ENCODE data around the gene NFIB.

NFIB gene

DNA sequence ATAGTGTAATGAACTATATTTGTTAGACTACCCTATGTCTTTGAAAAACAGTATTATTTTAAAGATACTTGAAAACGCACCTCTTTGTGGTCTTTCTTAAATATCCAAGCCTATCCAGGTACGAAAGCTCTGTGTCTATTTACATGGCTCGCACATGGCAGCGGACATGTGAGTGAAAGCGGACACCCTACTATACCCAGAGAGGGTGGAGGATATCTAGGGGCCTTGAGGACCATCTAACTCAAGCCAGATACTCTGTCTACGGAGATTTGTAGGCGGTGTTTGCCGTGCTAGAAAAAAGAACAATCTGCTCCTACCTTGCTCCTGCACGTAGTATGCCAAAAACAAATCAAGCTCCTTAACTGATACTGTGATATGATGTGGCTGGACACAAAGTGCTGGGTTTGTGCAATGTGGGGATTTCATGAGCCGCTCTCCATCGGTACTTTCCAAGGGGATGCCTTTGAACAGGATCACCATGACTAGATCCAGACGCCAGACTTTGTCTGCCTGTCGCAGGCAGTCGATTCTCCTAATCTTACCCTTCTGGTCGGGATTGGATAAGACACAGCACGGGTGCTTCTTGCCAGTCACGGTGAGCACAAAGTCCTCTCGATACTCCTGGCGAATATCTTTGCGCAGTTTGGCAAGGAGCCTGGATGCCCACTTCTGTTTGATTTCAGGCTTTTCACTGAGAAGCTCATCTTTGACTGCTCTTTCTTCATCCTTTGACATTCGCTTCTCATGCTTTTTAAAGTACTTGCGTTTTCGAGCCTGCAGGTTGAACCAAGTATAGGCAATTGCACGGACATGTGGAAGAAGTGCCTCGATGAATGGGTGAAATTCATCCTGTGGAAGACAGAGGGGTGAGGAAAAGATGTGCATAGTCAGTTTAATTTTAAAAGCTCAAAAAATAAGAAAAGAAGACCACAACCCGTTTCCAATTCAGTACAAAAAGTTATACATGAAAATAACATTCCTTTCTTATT is 7.0 kb downstream of the NFIB start:
- DNase-seq (ENCODE audit: low spot score), result no peak

DNA sequence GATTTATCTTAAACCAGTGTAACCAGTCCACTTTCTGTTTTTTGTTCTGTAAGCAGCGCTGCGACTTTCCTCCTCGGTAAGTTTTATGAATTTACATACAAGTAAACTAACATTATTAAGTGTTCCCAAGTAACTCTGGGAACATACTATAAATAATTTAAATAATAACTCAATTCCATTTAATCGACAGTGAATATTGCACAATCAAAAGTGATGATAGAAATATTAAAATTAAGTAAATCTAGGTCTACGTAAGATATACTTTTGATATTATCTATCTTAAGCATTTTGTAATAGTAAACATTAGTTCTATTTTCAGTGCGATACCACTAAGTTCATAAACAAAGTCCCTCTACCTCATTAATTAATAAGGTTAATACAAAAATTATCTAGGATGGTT is 7.8 kb downstream of the NFIB start:
- DNase-seq (ENCODE audit: low spot score), result no peak

DNA sequence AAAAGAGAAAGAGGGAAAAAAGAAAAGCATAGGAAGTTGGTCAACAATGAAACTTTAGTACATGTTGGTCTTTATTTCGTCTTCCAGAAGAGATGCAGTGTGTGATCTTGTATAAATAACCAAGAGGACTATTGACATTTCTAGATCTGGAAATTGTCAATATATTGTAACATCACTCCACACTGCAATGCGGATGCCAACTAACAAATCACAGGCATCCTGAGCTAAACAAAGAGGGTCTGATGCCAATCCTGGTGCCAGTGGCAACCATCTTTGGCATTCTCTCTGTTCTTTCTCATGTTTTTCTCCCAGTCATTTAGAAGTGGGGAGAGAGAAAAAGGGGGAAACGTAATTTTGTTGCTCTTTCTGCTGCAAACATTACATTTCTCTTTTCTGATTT is 9.7 kb downstream of the NFIB start:
- no peak for DNase-seq (ENCODE audit: low spot score)

DNA sequence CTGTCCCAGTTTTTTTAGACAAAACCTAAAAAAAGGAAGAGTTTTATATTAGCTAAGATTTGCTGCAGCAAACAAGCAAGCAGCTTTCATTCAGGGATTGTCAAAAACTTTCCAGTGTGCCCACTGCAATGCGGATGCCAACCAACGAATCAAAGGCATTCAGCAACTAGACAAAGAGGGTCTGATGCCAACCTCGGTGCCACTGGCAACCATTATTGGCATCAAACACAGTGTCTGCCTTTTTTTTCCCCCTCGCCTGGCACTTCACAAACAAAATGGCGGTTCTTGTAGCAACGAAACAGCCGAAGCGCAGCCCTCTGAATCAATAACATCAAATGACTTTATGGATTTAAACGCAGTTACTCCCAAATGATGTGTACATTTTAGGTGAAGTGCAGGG is 10.4 kb downstream of the NFIB start:
- DNase-seq (ENCODE audit: low spot score), result no peak

DNA sequence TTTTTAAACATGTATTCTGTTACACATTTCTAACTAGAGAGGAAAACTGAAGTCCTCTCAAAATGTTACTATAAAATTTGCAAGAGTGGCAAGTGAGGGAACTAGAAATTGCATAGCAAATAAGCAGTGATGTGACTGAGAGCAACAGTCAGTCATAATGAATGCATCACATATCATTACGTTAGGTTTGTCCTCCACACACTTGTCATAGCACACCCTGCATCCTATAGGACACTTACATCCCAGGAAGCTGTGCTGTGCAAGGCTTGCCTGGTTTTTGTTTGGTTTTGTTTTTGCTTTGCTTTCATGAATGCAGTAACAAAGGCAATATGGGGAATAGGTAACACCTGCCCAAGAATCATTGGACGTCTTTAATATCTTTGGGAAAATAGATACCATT is 10.8 kb downstream of the NFIB start:
- DNase-seq (ENCODE audit: low spot score), result no peak

DNA sequence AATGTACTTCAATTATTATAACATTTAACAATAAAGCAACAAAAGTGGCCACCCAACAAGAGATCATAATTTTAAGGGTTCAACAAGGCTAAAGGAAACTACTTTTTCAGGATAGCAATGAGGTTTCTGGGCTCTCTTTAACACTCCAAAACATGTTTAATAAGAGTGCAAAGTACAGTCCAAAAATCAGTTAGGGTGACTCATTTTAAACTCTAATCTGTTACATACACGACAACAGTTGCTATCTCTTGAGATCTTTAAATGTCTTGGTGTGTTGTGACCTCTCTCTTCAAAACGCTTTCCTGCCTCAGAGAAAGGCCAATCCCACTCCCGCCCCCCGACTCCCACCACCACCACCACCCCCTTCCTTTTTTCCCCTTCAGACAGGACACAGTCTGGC is 11.5 kb downstream of the NFIB start:
- no peak for DNase-seq (ENCODE audit: low spot score)

DNA sequence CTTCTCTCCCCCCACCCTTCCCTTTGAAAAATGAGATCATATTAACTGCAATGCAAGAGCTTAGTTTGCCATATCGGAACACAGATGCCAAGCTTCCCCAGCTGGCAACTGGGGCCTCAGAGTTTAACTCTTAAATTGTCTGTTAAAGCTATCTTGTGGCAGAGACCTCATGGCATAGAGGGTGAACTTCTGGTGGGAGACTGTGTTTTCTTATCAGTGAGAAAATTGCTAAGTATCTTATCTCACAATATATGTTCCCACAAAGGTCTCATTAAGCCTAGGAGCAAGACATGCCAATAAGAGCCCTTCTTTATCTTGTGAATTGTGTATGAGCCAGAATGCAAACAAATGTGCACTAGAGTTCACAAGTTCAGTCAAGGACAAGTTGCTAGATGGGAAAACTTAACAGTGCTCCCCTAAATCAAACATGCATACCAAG is 12.3 kb downstream of the NFIB start:
- DNase-seq (ENCODE audit: low spot score), result no peak

DNA sequence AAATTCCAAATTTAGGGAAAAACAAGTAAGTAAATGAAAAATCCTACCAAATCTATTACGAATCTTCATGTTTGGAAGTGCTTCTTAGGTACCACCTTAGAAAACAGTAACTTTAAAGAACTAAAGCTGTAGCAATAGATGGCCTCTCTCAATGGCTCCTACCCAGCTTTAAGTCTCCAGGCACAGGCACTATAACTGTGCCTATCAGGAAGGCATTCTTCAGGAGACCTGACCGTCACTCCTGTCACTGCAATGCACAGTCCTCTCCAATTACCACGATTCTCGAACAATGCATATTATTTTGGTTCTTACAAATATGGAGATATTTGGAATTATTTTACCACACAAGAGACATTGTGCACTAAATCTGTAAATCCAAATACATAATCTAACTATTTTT is 12.9 kb downstream of the NFIB start:
- no peak for DNase-seq (ENCODE audit: low spot score)

DNA sequence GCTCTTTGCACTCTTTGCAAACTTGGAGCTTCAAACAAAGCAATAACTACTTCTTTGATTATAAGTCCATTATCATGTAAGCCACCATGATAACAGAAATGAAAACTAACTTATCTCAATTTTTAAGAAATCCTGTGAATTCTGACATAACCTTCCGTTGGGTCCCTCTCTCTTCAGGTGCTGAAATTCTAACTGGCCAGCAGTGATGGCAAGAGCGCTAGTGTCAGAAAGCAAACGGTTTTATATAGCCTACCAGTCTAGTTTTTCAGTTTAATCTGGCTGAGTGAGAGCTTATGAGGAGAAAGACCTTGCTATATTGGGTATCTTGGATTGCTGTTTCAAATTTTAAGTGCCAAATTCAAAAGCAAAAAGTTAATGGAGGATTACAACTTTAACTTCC is 13.4 kb downstream of the NFIB start:
- no peak for DNase-seq (ENCODE audit: low spot score)

DNA sequence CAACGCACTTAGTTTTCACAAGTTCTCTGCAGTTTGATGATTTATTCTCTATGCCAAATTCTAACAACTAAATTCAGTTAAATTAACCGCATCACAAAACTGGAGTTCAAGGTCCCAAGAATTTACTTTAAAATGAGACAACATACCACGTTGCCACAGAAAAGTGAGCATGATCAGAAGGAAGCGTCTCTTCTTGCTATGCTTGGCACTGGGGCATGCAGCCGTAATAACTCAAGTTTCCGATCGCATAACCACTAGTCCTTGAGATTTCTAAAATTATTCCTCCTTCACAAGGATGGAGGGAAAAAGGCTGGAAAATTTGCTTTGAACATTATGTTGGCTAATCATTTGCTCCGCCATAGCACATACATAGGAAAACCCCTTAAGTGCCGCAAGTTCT is 13.9 kb downstream of the NFIB start:
- no peak for DNase-seq (ENCODE audit: low spot score)

DNA sequence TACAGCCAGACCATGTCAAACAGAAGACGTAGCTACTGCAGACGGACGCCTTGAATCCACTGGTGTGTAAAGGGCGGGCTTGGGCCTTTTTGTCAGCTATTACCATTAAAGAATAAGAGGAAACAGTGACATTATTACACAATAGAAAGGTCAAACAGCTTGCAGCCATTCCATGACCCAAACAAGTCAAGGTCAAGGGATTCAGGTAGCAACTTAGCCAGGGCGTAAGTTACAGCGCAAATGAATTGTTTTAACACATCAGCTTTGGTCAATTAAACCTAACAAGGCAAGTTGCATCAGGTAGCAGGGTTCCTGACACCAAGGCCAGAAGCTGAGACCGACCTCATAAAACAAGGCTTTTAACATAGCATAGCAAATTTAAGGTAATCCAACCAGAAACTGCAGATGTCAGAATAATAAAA is 15.3 kb downstream of the NFIB start:
- no peak for DNase-seq (ENCODE audit: low spot score)

DNA sequence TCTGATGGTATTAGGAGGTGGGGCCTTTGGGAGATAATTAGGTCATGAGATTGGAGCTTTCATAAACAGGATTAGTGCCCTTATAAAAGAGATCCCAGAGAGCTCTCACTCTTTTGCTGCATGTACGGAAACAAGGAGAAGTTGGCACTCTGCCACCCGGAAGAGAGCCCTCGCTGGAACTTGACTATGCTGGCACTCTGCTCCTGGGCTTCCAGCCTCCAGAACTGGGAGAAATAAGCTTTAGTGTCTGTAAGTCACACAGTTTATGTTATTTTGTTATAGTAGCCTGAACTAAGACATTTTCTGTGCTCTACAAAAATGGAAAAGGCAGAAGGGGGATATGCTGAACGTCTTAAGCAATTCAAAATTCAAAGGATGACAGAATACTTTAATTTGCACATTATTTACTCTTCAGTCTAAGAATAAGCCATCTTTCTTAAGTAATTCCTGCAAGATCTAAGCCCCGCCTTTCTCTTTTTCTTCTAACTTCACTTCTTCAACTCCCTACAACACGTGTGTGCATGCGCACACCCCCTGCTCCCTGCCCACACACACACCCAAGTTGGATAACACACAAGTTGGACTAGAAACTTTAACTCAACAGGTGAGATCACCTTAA is 17.3 kb downstream of the NFIB start:
- DNase-seq (ENCODE audit: low spot score), result no peak

DNA sequence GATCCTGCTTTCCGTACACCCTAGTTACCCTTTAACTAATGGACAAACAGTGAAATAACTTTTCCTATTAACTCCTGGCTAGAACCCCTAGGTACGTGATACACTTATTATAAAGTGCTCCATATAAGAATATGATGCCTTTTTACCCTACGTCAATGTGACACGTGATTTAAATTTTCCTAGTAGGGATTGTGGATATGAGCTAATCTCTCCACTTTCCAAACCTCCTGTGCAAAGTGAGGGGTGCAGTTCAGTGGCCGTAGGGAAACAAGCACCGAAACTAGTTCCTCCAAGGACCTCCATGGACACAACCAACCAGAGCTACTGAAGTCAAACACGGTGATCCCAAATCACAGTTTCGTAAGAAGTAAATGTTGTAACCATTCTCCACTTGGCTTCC is 19.3 kb downstream of the NFIB start:
- no peak for DNase-seq (ENCODE audit: low spot score)

DNA sequence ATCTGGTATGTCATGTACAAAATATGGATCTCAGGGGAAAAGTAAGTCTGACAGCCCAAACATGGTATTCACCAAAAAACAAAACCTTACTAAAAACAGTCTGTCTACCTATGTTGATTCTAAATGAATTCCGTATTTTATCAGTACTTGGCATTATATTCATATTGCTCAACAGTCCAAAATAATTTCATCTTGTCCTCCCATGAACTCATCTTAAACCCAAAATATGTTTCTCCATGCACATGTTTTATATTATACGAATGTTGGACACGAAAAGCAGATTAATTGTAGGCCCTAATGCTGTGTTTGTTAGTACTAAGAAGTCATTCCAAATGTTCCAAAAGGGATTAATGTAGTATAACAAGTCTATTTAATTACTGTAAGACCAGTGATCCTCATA is 20.1 kb downstream of the NFIB start:
- no peak for DNase-seq (ENCODE audit: low spot score)

DNA sequence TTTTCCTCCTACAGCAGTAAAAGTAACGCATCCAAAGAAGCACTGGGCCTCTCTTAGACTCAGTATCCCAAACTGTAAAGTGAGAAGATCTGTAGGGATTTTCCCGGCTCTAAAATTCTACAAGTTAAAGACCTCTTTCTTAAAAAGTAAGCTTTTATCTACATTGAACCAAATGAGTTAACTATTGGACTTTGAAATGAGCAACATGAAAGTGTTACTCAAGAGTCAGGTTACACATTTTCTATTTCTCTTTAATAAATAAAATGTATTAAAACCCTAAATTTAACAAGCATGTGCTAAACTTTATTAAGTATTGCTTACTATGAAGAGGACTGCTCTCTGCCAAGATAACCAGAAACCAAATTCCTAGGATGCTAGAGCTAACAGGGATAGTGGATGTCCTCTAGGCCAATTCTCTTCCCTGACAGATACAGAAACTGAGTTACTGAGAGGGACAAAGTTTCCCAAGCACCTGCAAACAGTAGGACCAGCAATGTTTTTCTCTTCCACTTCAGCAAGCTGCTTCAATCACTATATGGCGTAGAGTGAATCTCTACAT is 21.7 kb downstream of the NFIB start:
- DNase-seq (ENCODE audit: low spot score), result no peak

DNA sequence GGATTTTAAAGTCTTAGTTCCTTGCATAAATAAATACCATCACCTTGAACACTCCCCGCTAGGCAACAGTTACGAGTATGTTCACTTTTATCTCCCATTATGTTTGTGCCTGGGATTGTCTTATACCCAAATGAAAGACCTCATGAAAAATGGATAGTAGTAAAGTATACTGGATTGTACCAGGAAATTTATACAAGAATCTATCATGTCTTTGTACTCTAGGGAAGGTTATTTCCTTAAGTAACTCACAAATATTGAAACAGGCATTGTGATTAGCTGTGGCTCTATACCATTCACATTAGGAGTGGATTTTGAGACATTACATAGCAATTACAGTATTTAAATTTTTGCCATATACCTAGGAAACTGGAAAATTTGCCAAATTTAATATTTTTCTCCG is 24.0 kb downstream of the NFIB start:
- no peak for DNase-seq (ENCODE audit: low spot score)

DNA sequence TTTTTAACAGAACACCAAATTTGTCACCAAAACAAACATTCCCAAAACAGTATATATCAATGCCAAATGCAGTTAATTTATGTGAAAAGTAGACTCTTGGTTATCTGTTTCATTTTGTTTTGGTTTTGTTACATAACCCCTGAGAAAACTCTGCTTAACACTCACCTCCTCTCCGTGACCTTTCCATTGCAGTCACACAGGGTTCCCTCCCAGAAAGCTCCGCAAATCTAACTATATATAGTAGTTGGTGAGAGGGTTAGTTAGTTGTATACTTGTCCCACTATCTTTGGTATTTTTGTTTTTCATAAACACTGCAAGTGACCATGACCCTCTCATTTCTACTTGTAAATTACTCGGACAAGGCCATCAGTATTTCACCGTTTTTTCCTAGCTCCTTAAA is 25.5 kb downstream of the NFIB start:
- no peak for DNase-seq (ENCODE audit: low spot score)

DNA sequence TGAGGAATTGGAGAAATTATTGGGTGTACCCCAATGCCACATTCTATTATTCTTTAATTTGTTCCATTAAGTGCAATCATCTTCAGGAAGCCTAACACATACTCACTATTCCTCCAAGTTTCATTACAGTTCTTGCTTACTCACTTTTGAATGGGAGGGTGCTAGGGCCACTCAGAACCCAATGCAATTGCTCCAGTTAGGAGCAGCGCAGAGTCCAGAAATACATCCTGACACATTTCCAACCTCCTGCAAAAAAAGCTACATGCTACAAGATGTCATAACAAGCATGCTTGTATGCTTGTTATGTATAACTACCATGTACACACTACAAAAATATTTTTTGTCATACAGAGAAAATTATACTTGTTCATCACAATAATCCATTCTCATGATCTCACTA is 27.8 kb downstream of the NFIB start:
- no peak for DNase-seq (ENCODE audit: low spot score)

DNA sequence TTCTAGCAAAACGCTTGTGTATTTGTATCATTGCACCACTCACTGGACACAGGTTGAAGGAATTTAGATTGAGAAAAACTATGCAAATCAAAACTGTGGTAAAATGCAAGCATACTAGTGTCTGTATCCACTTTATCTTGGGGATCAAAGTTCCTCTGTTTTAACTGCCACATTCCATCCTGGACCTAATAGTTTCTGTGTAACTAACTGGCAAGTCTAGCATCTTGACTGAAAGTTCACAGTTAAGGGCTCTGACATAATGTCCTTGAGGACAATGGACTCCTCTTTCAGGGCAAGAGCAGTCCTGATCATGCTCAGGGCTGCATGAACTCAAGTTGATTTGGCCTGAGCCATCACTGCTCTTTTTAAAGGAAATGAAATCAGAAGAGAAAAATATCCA is 30.7 kb downstream of the NFIB start:
- no peak for DNase-seq (ENCODE audit: low spot score)

DNA sequence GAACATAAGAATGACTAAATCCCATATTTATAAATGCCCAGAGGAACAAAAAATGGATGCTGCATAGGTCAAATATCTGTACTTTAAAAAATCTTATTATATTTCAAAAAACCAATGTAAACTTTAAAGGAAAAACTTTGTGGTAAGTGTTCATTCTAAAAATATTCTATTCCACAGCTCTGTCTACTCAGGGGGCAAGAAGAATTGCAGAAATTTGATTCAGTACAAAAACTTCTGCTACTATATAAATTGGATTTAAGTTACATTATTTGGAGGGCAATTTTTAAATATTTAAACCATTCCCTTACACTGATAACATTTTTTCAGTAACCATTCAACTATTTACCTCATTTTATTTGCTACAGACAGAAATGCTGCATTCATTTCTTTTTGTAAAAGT is 32.1 kb downstream of the NFIB start:
- DNase-seq (ENCODE audit: low spot score), result no peak

DNA sequence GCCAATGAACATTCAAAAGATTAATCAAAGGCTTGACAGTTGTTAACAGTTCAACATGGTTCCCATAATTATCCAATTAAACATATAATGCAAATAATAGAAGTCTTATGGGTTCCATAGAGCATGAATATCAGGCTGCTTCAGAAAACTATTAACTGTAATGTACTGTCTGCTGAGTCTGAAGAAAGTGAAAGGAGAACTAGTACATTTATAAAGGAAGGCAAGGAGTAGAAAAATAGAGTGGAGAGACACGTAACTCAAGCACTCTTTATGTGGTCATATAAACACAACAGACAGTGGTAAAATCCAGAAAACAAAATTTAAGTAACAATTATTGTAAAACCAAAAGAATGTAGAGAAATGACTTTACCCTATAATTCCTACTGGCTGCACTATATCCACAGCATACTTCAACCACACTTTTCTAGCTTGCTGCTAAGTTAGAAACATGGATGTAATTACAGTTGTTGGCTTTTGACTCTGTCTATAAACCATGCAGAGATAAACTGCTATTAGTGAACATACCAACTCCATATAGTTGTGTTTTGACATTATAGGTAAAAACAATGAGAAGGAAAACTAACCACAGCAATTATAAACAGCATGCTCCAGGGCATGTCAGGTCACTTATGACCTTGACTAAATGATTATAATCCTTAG is 32.7 kb downstream of the NFIB start:
- DNase-seq (ENCODE audit: low spot score), result no peak

DNA sequence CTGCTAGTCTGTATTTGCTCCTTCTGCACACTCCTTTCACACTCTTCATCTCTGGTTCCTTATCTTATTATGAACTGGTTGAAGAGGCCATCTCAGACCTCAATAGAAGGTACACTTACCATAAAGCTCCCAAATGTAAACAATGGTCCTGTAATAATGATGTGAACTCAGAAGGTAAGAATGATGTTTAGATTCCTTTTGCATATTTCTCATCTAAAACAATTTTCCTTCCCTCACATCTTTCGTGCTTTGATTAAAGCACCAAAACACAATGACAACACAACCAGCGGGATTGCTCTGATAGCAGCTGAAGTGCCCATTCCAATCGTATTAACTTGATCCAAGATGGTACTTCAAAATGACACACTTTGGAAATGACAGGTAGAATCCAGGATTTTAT is 34.3 kb downstream of the NFIB start:
- no peak for DNase-seq (ENCODE audit: low spot score)

DNA sequence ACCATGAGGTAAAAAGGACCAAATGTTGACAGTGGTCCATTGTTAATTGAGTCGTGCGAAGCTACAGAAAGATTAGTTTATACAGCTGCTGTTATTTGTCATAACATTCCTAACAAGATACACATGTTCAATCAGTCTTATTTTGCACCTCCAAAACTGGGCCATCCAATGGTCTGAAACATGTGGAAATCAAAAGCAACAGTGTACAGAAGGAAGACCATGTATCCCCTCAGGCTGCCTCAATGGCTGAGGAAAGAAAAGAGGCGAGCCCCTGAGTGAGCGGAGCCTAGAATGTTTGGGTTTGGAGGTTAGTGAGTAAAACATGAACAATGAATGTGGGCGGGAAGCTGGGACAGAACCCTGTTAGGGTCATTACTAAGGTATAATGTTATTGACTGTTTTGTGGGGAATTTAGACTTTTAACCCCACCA is 35.6 kb downstream of the NFIB start:
- no peak for DNase-seq (ENCODE audit: low spot score)

Measured in hematopoietic multipotent progenitor cell treated with erythropoietin and hydrocortisone succinate and interleukin-3 and kit ligand, for 17 days (in vitro differentiated cells).